SH-SY5Y (cell line): ENCODE measurements around the gene TCF4.

Source experiments
- GATA2 ChIP-seq: IDR thresholded peaks from 2 replicates; pipeline ENCODE4 v1.6.1; 2011; ENCODE audit warnings: mild to moderate bottlenecking, low read depth, low read length
- GATA3 ChIP-seq: IDR thresholded peaks from 2 replicates; pipeline ENCODE4 v1.6.1; 2011; ENCODE audit warnings: low read depth, mild to moderate bottlenecking, low read length, moderate library complexity

DNA sequence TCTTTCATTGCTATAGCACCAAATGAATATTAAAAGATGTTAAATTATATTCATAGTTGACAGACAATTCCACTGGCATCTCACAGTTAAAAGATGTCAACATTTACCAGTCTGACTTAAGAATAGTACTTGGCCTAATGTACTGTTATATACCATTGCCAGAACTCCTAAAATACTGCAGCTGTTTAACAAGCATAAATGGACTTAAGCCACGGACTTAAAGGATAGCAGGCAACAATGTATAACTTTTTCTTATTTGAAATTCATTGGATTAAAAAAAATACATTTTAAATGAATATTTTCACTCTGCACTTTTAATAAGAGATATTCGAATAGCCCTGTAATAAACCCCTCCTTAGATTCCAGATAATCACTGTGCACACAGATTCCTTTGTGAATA, 3.8 kb downstream of the TCF4 start:
- TF ChIP-seq GATA2 = no peak
- no peak for TF ChIP-seq GATA3
